Osteocyte (in vitro differentiated cells): ENCODE measurements around the gene CCR5. TPM values are rescaled to one million over a fixed set of nuclear protein-coding genes. Genes with fewer than 3 reads are reported as not detected.

Experiments used
- DNase-seq: peaks from one replicate; pipeline ENCODE4 v3.0.0; 2021; ENCODE audit warnings: mixed read lengths; ENCODE audit not compliant: unreplicated experiment; ENCODE audit errors: extremely low spot score
- H3K27ac Mint-ChIP-seq: one replicate; pipeline ENCODE4 v1.8.0; 2021; ENCODE audit warnings: mild to moderate bottlenecking, mixed read lengths; ENCODE audit not compliant: unreplicated experiment
- H3K27me3 Mint-ChIP-seq: one replicate; pipeline ENCODE4 v1.8.0; 2021; ENCODE audit warnings: mixed read lengths; ENCODE audit not compliant: unreplicated experiment
- H3K36me3 Mint-ChIP-seq: one replicate; pipeline ENCODE4 v1.8.0; 2021; ENCODE audit warnings: mixed read lengths; ENCODE audit not compliant: unreplicated experiment
- H3K4me1 Mint-ChIP-seq: one replicate; pipeline ENCODE4 v1.8.0; 2021; ENCODE audit warnings: mixed read lengths; ENCODE audit not compliant: unreplicated experiment
- H3K4me3 Mint-ChIP-seq: one replicate; pipeline ENCODE4 v1.8.0; 2021; ENCODE audit warnings: mild to moderate bottlenecking, moderate library complexity, mixed read lengths; ENCODE audit not compliant: unreplicated experiment
- H3K9me3 Mint-ChIP-seq: one replicate; pipeline ENCODE4 v1.8.0; 2021; ENCODE audit warnings: mixed read lengths; ENCODE audit not compliant: unreplicated experiment
- CTCF ChIP-seq: fragments of 200-600 bp; sonication (generic); IDR thresholded peaks from 2 replicates; pipeline ENCODE4 v1.5.0; 2021; ENCODE audit warnings: antibody characterized with exemption, mild to moderate bottlenecking, moderate library complexity
- total RNA-seq: library from RNA; stranded (reverse); gene quantifications from 2 replicates; pipeline ENCODE4 v1.2.1, GENCODE V29; 2021

Gene CCR5
- total RNA-seq, 1 donor from 2014 or later, result not detected

- no peak for TF ChIP-seq CTCF
- no peaks in the 10 kb centered on the region for H3K9me3 Mint-ChIP-seq
- no peaks in the 10 kb centered on the region for H3K36me3 Mint-ChIP-seq
- peak; percentile 56 for DNase-seq
- H3K4me3 Mint-ChIP-seq, result no peak overlapping the region
- H3K27me3 Mint-ChIP-seq, result peaks cover 50% of the 10 kb centered on the region
- H3K4me1 Mint-ChIP-seq, result no peaks in the 10 kb centered on the region
- H3K27ac Mint-ChIP-seq, result no peak overlapping the region
Observed at GRCh38 chr3:46365737-46366524, 4.8 kb upstream of the CCR5 start.

- Mint-ChIP-seq H3K4me1 (no peaks in the 10 kb centered on the region), H3K9me3 (no peaks in the 10 kb centered on the region), H3K36me3 (no peaks in the 10 kb centered on the region), H3K27me3 (peaks cover 60% of the 10 kb centered on the region), H3K4me3 (no peak overlapping the region), H3K27ac (no peak overlapping the region)
- DNase-seq, result peak; percentile 30
- no peak for TF ChIP-seq CTCF
Observed at GRCh38 chr3:46367811-46368210, 2.9 kb upstream of the CCR5 start.

GRCh38 chr3:46368569-46368968 is 2.2 kb upstream of the CCR5 start:
- DNase-seq, result peak; percentile 65
- Mint-ChIP-seq H3K4me3 (no peak overlapping the region), H3K27me3 (peaks cover 67% of the 10 kb centered on the region), H3K4me1 (no peaks in the 10 kb centered on the region), H3K27ac (no peak overlapping the region), H3K9me3 (no peaks in the 10 kb centered on the region), H3K36me3 (no peaks in the 10 kb centered on the region)
- peak; percentile 6 for TF ChIP-seq CTCF

GRCh38 chr3:46369151-46369550 is 1.6 kb upstream of the CCR5 start:
- peaks cover 67% of the 10 kb centered on the region for H3K27me3 Mint-ChIP-seq
- TF ChIP-seq CTCF, result no peak
- H3K27ac Mint-ChIP-seq, result no peak overlapping the region
- H3K9me3 Mint-ChIP-seq, result no peaks in the 10 kb centered on the region
- DNase-seq, result peak; percentile 25
- no peak overlapping the region for H3K4me3 Mint-ChIP-seq
- no peaks in the 10 kb centered on the region for H3K36me3 Mint-ChIP-seq
- H3K4me1 Mint-ChIP-seq, result no peaks in the 10 kb centered on the region

- no peaks in the 10 kb centered on the region for H3K9me3 Mint-ChIP-seq
- TF ChIP-seq CTCF, result no peak
- H3K27ac Mint-ChIP-seq, result no peak overlapping the region
- no peaks in the 10 kb centered on the region for H3K36me3 Mint-ChIP-seq
- peaks cover 70% of the 10 kb centered on the region for H3K27me3 Mint-ChIP-seq
- no peaks in the 10 kb centered on the region for H3K4me1 Mint-ChIP-seq
- no peak overlapping the region for H3K4me3 Mint-ChIP-seq
- DNase-seq, result peak; percentile 13
Observed at GRCh38 chr3:46369675-46370132, 1.0 kb upstream of the CCR5 start.
